HCT116 (cell line): ENCODE measurements around the gene RANGRF.

Experiments used
- CBX3 ChIP-seq: IDR thresholded peaks from 2 replicates; pipeline ENCODE4 v1.6.1; 2012; ENCODE audit warnings: low read depth
- CTCF ChIP-seq, 3 experiments: fragments of 200-600 bp in 1 of 3; sonication (generic) in 1 of 3; IDR thresholded peaks in 2 of 3; conservative IDR thresholded peaks in 1 of 3; 2 replicates each; pipeline ENCODE4 v1.5.1; 2012 to 2017; ENCODE audit warnings: low read depth in 2 of 3, low read length in 2 of 3, antibody characterized with exemption in 1 of 3, borderline replicate concordance in 1 of 3, control low read depth in 1 of 3, mild to moderate bottlenecking in 1 of 3, mixed read lengths in 1 of 3, mixed run types in 1 of 3, moderate library complexity in 1 of 3; ENCODE audit not compliant: insufficient read depth in 1 of 3
- ELF1 ChIP-seq: IDR thresholded peaks from 2 replicates; pipeline ENCODE4 v1.6.1; 2012; ENCODE audit warnings: low read depth, borderline replicate concordance
- EZH2 ChIP-seq: fragments of 200-600 bp; sonication (generic); IDR thresholded peaks from 2 replicates; pipeline ENCODE4 v1.6.1; 2017; ENCODE audit warnings: antibody characterized with exemption, mixed run types
- JUND ChIP-seq: IDR thresholded peaks from 2 replicates; pipeline ENCODE4 v1.6.1; 2012
- POLR2A ChIP-seq: IDR thresholded peaks from 2 replicates; pipeline ENCODE4 v1.7.0; 2011; ENCODE audit warnings: borderline replicate concordance; ENCODE audit not compliant: insufficient read depth, insufficient read length; ENCODE audit errors: extremely low read depth
- POLR2AphosphoS5 ChIP-seq: IDR thresholded peaks from 2 replicates; pipeline ENCODE4 v1.6.1; 2011; ENCODE audit warnings: mild to moderate bottlenecking, low read depth, low read length, moderate library complexity
- RAD21 ChIP-seq: IDR thresholded peaks from 2 replicates; pipeline ENCODE4 v1.6.1; 2012; ENCODE audit warnings: low read depth, mild to moderate bottlenecking
- YY1 ChIP-seq: IDR thresholded peaks from 2 replicates; pipeline ENCODE4 v1.6.1; 2011; ENCODE audit warnings: low read length, low read depth, moderate library complexity, mild to moderate bottlenecking; ENCODE audit not compliant: insufficient replicate concordance; ENCODE audit errors: extremely low read depth
- TF ChIP-seq, protein P1 (sequence below): IDR thresholded peaks from 2 replicates; pipeline ENCODE4 v1.6.1; 2012

DNA sequence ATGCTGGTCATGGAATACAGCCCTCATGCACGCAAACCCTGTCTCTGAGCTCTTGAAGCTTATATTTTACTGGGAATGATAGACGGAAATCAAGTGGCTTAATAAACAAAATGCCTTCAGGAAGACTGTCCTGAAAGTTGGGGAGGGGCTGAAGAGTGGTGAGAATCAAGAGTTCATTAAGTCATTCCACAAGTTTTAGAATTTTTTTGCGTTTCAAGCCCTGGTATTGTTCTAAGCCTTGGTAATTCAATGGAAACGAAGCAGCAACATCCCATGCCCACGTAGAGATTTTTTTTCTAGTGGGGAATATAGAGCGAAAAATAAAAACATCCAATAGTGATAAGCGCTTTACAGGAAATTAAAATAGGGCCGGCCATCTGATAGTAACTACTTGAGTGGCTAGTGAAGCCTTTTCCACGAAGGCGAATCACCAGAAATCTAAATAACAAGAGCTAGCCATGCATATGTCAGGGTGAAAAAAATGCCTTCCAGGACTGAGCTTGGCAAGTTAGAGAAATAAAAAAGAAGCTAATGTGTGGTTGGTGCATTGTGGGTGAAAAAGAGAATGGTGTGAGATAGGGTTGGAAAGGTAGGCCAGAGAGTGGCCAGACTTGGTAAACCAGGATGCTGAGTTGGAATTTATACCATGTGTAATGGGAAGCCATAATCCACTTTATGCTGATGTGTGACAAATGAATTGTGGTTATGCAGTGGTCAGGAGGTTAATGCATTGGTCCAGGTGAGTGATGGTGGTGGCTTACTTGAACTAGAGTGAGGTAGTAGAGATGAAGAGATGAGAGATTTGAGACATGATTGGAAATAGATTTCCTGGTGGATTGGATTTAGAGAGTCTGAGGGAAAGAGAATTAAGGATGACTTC is 38.6 kb upstream of the RANGRF start:
- TF ChIP-seq CTCF (IDR thresholded peaks at IDR 0.05 in 2 of 3, conservative IDR thresholded peaks at IDR 0.05 in 1 of 3; ENCODE audit: borderline replicate concordance in 1 of 3, insufficient read depth in 1 of 3, low read depth in 2 of 3, low read length in 2 of 3), result no peak
- no peak for TF ChIP-seq EZH2
- TF ChIP-seq, protein P1, sequence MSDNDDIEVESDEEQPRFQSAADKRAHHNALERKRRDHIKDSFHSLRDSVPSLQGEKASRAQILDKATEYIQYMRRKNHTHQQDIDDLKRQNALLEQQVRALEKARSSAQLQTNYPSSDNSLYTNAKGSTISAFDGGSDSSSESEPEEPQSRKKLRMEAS, result no peak
- no peak for TF ChIP-seq CBX3
- TF ChIP-seq ELF1, result no peak
- no peak for TF ChIP-seq POLR2A
- no peak for TF ChIP-seq POLR2AphosphoS5
- TF ChIP-seq YY1, result no peak
- TF ChIP-seq RAD21, result no peak
- TF ChIP-seq JUND, result no peak
